HCEC 1CT (cell line): Measurements from ENCODE around the gene MARK3.

Source experiments
- DNase-seq: peaks from one replicate; pipeline ENCODE4 v3.0.0-alpha.2; 2017

Gene MARK3

GRCh38 chr14:103552011-103552845 lies 167.0 kb downstream of the MARK3 start:
- no peak for DNase-seq

- DNase-seq = no peak
These were observed 167.6 kb downstream of the MARK3 start for GRCh38 chr14:103552846-103553210.
